22Rv1 (cell line): ENCODE data around the gene REEP5.

ENCODE experiments used
- ZFX ChIP-seq: fragments of 450-650 bp; IDR thresholded peaks from 2 replicates; pipeline ENCODE4 v1.6.1; 2017; ENCODE audit warnings: antibody characterized with exemption, borderline replicate concordance
- TF ChIP-seq, protein P1 (sequence below): fragments of 450-650 bp; IDR thresholded peaks from 2 replicates; pipeline ENCODE4 v1.5.1; 2017; ENCODE audit warnings: mild to moderate bottlenecking

- TF ChIP-seq, protein P1, sequence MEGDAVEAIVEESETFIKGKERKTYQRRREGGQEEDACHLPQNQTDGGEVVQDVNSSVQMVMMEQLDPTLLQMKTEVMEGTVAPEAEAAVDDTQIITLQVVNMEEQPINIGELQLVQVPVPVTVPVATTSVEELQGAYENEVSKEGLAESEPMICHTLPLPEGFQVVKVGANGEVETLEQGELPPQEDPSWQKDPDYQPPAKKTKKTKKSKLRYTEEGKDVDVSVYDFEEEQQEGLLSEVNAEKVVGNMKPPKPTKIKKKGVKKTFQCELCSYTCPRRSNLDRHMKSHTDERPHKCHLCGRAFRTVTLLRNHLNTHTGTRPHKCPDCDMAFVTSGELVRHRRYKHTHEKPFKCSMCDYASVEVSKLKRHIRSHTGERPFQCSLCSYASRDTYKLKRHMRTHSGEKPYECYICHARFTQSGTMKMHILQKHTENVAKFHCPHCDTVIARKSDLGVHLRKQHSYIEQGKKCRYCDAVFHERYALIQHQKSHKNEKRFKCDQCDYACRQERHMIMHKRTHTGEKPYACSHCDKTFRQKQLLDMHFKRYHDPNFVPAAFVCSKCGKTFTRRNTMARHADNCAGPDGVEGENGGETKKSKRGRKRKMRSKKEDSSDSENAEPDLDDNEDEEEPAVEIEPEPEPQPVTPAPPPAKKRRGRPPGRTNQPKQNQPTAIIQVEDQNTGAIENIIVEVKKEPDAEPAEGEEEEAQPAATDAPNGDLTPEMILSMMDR: no peak
- TF ChIP-seq ZFX: no peak
These were observed 19.5 kb downstream of the REEP5 start for GRCh38 chr5:112902561-112902960.
